HEK293 (cell line): ENCODE results near the gene ATF1.
"Not testable (repeated sequence)": the region's sequence is repeated elsewhere in the genome, so short reads cannot be mapped to it uniquely, and the experiment has no call there.

ENCODE experiments used
- CTCF ChIA-PET: fragments of 350-600 bp; formaldehyde crosslinking; extraction: SDS; loops from one replicate; lab custom pipeline; 2021; ENCODE audit warnings: antibody characterized with exemption; lab: Yijun Ruan, JAX
- POLR2A ChIA-PET: fragments of 300-600 bp; formaldehyde crosslinking; extraction: SDS; loops from one replicate; lab custom pipeline; 2020; ENCODE audit warnings: antibody characterized with exemption, inconsistent platforms; lab: Yijun Ruan, JAX
- H3K27ac ChIP-seq: fragments of 200-500 bp; sonication (Bioruptor generic); 2 replicates; pipeline ENCODE4 v1.5.1; 2014; ENCODE audit warnings: low read depth, low read length, control low read depth, inconsistent platforms; ENCODE audit errors: extremely low read depth
- H3K36me3 ChIP-seq, 2 experiments: fragments of 200-500 bp in 1 of 2; sonication (Bioruptor generic) in 1 of 2; 1 replicate in 1 of 2; 2 replicates in 1 of 2; pipeline ENCODE4 v1.5.1; 2014 to 2017; ENCODE audit warnings: inconsistent platforms in 2 of 2, low read length in 2 of 2; ENCODE audit not compliant: control insufficient read depth in 2 of 2, insufficient read depth in 1 of 2
- H3K4me1 ChIP-seq: fragments of 200-500 bp; sonication (Bioruptor generic); 2 replicates; pipeline ENCODE4 v1.5.1; 2014; ENCODE audit warnings: mild to moderate bottlenecking, low read length, inconsistent platforms; ENCODE audit not compliant: control insufficient read depth, insufficient read depth
- H3K4me3 ChIP-seq: 2 replicates; pipeline ENCODE4 v1.5.1; 2011; ENCODE audit warnings: low read depth, mild to moderate bottlenecking, control low read depth, low read length, moderate library complexity
- H3K9me3 ChIP-seq: fragments of 200-500 bp; sonication (Bioruptor generic); 2 replicates; pipeline ENCODE4 v1.5.1; 2014; ENCODE audit warnings: low read depth, low read length, inconsistent platforms; ENCODE audit not compliant: control insufficient read depth, insufficient read depth
- CTCF ChIP-seq: fragments of 450-650 bp; formaldehyde crosslinking; IDR thresholded peaks from 2 replicates; pipeline ENCODE4 v1.5.1; 2016; ENCODE audit warnings: missing biosample characterization, missing genetic modification characterization
- GLIS1 ChIP-seq: fragments of 450-650 bp; formaldehyde crosslinking; IDR thresholded peaks from 2 replicates; pipeline ENCODE4 v1.5.1; 2016; ENCODE audit warnings: missing biosample characterization, missing genetic modification characterization
- KLF8 ChIP-seq: fragments of 450-650 bp; formaldehyde crosslinking; IDR thresholded peaks from 2 replicates; pipeline ENCODE4 v1.5.1; 2016; ENCODE audit warnings: missing biosample characterization, missing genetic modification characterization
- REPIN1 ChIP-seq: fragments of 450-650 bp; formaldehyde crosslinking; IDR thresholded peaks from 2 replicates; pipeline ENCODE4 v1.5.1; 2017; ENCODE audit warnings: missing biosample characterization, missing genetic modification characterization, low read depth
- SP7 ChIP-seq: fragments of 450-650 bp; formaldehyde crosslinking; IDR thresholded peaks from 2 replicates; pipeline ENCODE4 v1.5.1; 2016; ENCODE audit warnings: missing biosample characterization, missing genetic modification characterization
- ZNF335 ChIP-seq: fragments of 450-650 bp; formaldehyde crosslinking; conservative IDR thresholded peaks from 2 replicates; pipeline ENCODE4 v1.5.1; 2016; ENCODE audit warnings: missing biosample characterization, missing genetic modification characterization
- ZNF366 ChIP-seq: fragments of 450-650 bp; formaldehyde crosslinking; conservative IDR thresholded peaks from 2 replicates; pipeline ENCODE4 v1.5.1; 2016; ENCODE audit warnings: missing biosample characterization, missing genetic modification characterization
- ZNF48 ChIP-seq: fragments of 450-650 bp; formaldehyde crosslinking; IDR thresholded peaks from 2 replicates; pipeline ENCODE4 v1.5.1; 2016; ENCODE audit warnings: missing biosample characterization, missing genetic modification characterization
- ZNF561 ChIP-seq: fragments of 450-650 bp; IDR thresholded peaks from 2 replicates; pipeline ENCODE4 v1.5.1; 2018; ENCODE audit warnings: missing biosample characterization, missing genetic modification characterization, borderline replicate concordance
- ZNF639 ChIP-seq: fragments of 450-650 bp; formaldehyde crosslinking; IDR thresholded peaks from 2 replicates; pipeline ENCODE4 v1.5.1; 2016; ENCODE audit warnings: missing biosample characterization, missing genetic modification characterization
- ZNF654 ChIP-seq: fragments of 450-650 bp; formaldehyde crosslinking; IDR thresholded peaks from 2 replicates; pipeline ENCODE4 v1.5.1; 2016; ENCODE audit warnings: low read depth, missing biosample characterization, missing genetic modification characterization
- ZNF664 ChIP-seq: fragments of 450-650 bp; formaldehyde crosslinking; IDR thresholded peaks from 2 replicates; pipeline ENCODE4 v1.5.1; 2016; ENCODE audit warnings: missing biosample characterization, missing genetic modification characterization
- ZNF707 ChIP-seq: fragments of 450-650 bp; formaldehyde crosslinking; IDR thresholded peaks from 2 replicates; pipeline ENCODE4 v1.5.1; 2016; ENCODE audit warnings: missing biosample characterization, missing genetic modification characterization
- ZSCAN30 ChIP-seq: fragments of 450-650 bp; IDR thresholded peaks from 2 replicates; pipeline ENCODE4 v1.5.1; 2018; ENCODE audit warnings: missing biosample characterization, mild to moderate bottlenecking, missing genetic modification characterization, moderate library complexity
- ZXDB ChIP-seq: fragments of 450-650 bp; formaldehyde crosslinking; IDR thresholded peaks from 2 replicates; pipeline ENCODE4 v1.5.1; 2016; ENCODE audit warnings: missing biosample characterization, missing genetic modification characterization

The ATF1 gene

GRCh38 chr12:50765095-50765911 lies 1.4 kb downstream of the ATF1 start:
- no peaks in the 10 kb centered on the region for H3K9me3 ChIP-seq
- TF ChIP-seq ZNF707 (tag by site-specific recombination) (no peak), ZNF654 (tag by site-specific recombination) (peak; percentile 78), SP7 (tag by site-specific recombination) (peak; percentile 63; the same call in 1 of the 2 replicates), CTCF (tag by site-specific recombination) (peak; percentile 46; the same call in 1 of the 2 replicates), REPIN1 (no peak), ZNF366 (tag by site-specific recombination) (peak; percentile 58), ZNF335 (peak; percentile 68), ZNF48 (tag by site-specific recombination) (no peak), ZNF639 (peak; percentile 42; the same call in 1 of the 2 replicates)
- TF ChIP-seq, all 188 proteins: peak for 6
- Histone ChIP-seq H3K36me3 (peaks cover 0 to 2% of the 10 kb centered on the region in 2 experiments; a peak in 1 of 3 replicates), H3K4me1 (peaks cover 12% of the 10 kb centered on the region; the same call in 1 of the 2 replicates), H3K4me3 (peak overlapping the region; percentile 93), H3K27ac (peak overlapping the region; percentile 94; the same call in 1 of the 2 replicates)
- ChIA-PET POLR2A (interaction anchor here (0.5 to 2.6 kb wide), 7 partner anchors 10 to 263 kb away, joined by 3 to 10 read pairs (median 6); partner anchors contain the start of gene DIP2B), CTCF (interaction anchor here (0.5 to 2.0 kb wide), 27 partner anchors 9 to 1101 kb away, joined by 3 to 22 read pairs (median 3); partner anchors contain the start of genes DIP2B and SLC11A2)

- ChIA-PET CTCF (interaction anchor here (0.6 to 1.8 kb wide), 3 partner anchors 19 to 1503 kb away, joined by 4 to 6 read pairs (median 5); no protein-coding TSS in a partner anchor), POLR2A (no interaction called here)
- H3K4me3 ChIP-seq: no peak overlapping the region
- TF ChIP-seq KLF8 (tag by site-specific recombination) (no peak), ZXDB (tag by site-specific recombination) (0 out of 2 replicates have a peak, but pooled peaks have one; percentile 8)
- 0 out of 2 replicates have a peak, but pooled peaks cover 7% of the 10 kb centered on the region for H3K4me1 ChIP-seq
- no peaks in the 10 kb centered on the region for H3K9me3 ChIP-seq
- no peak overlapping the region for H3K27ac ChIP-seq
- peaks cover 0 to 9% of the 10 kb centered on the region in 2 experiments; a peak in 2 of 3 replicates for H3K36me3 ChIP-seq
These were observed 4.5 kb downstream of the ATF1 start for GRCh38 chr12:50768391-50768790.

GRCh38 chr12:50768813-50769212 lies 4.9 kb downstream of the ATF1 start:
- H3K4me1 ChIP-seq, POLR2A ChIA-PET, H3K4me3 ChIP-seq, H3K9me3 ChIP-seq, H3K27ac ChIP-seq, H3K36me3 ChIP-seq: not testable (repeated sequence)
- CTCF ChIA-PET: interaction anchor here (0.6 to 1.8 kb wide), 3 partner anchors 18 to 1503 kb away, joined by 4 to 6 read pairs (median 5); no protein-coding TSS in a partner anchor
- TF ChIP-seq ZNF664 (tag by site-specific recombination): peak; percentile 85
- peak; percentile 18; the same call in 1 of the 2 replicates for TF ChIP-seq ZSCAN30
- 0 out of 2 replicates have a peak, but pooled peaks have one; percentile 6 for TF ChIP-seq GLIS1 (tag by site-specific recombination)
- TF ChIP-seq ZNF561: 0 out of 2 replicates have a peak, but pooled peaks have one; percentile 21
- TF ChIP-seq, all 188 proteins: peak for 4; not testable (repeated sequence) for 184
